Raji (cell line): ENCODE results near the gene STRIP1.

Source experiments
- POLR2A ChIP-seq: IDR thresholded peaks from 2 replicates; pipeline ENCODE4 v1.6.1; 2011; ENCODE audit warnings: low read depth, low read length, control low read depth; ENCODE audit not compliant: insufficient read depth

STRIP1 gene

GRCh38 chr1:110087812-110088738 lies 53.7 kb downstream of the STRIP1 start:
- TF ChIP-seq POLR2A = no peak

GRCh38 chr1:110088739-110089316 lies 54.4 kb downstream of the STRIP1 start:
- no peak for TF ChIP-seq POLR2A

GRCh38 chr1:110089561-110090275 lies 55.3 kb downstream of the STRIP1 start:
- TF ChIP-seq POLR2A = no peak

GRCh38 chr1:110091381-110091780 lies 57.0 kb downstream of the STRIP1 start:
- TF ChIP-seq POLR2A = no peak

GRCh38 chr1:110091791-110092190 lies 57.4 kb downstream of the STRIP1 start:
- no peak for TF ChIP-seq POLR2A

GRCh38 chr1:110092991-110093390 lies 58.6 kb downstream of the STRIP1 start:
- no peak for TF ChIP-seq POLR2A

- no peak for TF ChIP-seq POLR2A
These were observed 60.7 kb downstream of the STRIP1 start for GRCh38 chr1:110094931-110095654.

- TF ChIP-seq POLR2A = no peak
These were observed 63.2 kb downstream of the STRIP1 start for GRCh38 chr1:110097507-110098221.

GRCh38 chr1:110098222-110099026 lies 64.0 kb downstream of the STRIP1 start:
- no peak for TF ChIP-seq POLR2A

GRCh38 chr1:110100335-110100734 lies 65.9 kb downstream of the STRIP1 start:
- no peak for TF ChIP-seq POLR2A

- no peak for TF ChIP-seq POLR2A
These were observed 67.7 kb downstream of the STRIP1 start for GRCh38 chr1:110102081-110102480.
